ENCODE data around the gene CBLB.

CBLB gene

DNA sequence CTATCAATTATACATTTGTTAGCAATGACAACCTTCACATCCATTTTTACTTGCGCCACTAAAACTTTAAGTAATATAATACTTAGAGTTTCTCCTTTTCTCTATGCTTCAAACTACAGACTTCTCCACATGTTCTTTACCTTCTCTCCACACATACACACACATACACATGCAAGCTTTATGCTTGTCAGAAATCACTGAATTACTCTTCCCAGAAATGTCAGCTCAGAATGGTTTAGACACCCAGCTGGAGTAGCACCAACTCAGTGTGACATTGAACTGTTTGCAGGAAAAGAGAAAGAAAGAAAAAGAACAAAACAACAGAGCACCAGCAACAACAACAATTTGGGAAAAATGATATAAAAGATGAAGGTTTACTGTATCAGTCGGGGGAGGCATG is 20.9 kb downstream of the CBLB start:
- DNase-seq (ENCODE audit: extremely low read depth in 1 of 2, low read depth in 1 of 2) = no peak

DNA sequence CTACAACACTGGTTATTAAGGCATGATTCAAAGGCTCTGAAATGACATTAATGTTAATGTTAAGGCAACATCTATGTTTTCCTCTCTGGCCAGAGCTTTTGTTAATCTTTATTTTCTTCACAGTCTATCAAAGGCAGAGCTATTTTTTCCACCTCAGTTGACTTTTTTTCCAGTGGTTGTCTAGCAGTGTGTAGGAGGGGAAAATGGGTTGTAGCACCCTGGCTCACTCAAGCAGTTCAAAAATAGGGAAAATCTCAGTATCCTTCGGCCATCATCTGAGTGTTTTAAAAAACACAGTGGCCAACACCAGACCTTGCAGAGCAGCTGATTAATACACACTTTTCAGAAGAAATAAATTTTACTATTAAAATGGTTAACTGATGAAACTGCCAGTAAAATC is 21.4 kb downstream of the CBLB start:
- DNase-seq (ENCODE audit: extremely low read depth in 1 of 2, low read depth in 1 of 2) = no peak

DNA sequence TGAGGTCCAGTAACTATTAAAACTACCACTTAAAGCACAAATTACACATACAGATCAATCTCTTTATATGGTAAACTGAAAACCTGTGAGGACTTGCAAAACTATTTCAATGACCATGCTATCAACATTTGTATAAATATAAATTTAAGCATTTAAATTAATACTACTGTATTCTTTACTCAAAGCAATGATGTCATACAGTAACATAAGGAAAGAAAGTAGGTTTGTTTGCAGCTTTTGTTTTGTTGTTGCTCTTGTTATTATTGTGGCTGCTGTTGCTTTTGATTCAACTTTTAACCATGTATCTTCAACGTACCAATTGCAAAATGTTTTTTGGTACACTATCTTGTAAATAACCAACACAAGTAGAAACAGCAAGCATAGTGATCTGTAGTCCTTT is 22.0 kb downstream of the CBLB start:
- no peak for DNase-seq (ENCODE audit: extremely low read depth in 1 of 2, low read depth in 1 of 2)

DNA sequence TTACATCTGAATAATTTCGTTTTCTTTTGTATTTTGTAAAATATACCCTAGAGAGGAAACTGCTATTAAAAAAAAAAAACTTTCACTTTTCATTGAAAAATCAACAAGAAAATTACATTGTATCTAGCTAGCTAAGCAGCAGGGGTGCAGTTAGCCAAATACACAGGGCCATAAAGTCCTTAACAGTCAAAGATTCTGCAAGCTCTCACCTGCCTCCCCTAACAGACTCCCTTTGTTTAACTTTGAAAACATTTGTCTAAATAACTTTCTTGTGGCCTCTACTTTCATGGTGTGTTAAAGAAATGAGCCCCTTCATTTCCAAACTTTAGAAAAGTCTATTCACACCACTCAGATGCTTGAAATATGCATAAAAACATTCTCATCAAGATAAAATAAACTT is 23.3 kb downstream of the CBLB start:
- no peak for DNase-seq (ENCODE audit: extremely low read depth in 1 of 2, low read depth in 1 of 2)

DNA sequence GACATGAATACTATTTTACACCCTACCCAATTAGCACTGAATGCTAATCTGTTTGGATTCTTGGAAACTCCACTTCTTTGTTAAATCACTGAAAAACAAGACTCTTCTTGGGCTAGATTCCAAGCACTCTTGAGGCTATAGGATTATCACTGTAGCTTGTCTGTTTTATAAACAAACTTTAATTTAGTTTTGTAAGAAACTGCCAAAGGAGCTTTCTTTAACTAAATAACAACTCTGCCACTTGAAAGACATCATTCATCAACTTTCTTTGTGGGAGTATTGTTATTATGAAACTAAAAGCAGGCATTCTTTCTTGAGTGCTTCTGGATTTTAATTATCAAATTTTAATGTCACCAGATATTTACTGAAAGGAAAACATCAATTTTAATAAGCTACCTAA is 24.1 kb downstream of the CBLB start:
- no peak for DNase-seq (ENCODE audit: extremely low read depth in 1 of 2, low read depth in 1 of 2)

DNA sequence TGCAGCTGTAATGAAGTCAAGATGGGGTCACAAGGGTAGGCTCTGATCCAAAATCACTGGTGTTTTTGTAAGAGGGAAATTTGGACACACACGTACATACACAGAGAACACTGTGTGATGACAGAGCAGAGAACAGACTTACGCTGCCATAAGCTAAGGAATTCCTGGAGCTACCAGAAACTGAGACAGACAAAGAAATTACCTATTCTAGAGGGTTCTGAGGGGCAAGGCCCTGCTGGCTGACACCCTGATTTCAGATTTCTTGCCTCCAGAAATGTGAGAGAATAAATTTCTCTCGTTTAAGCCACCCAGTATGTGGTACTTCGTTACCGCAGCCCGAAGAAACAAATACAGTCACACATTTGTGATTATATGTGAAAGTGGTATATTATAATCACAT is 24.8 kb downstream of the CBLB start:
- no peak for DNase-seq (ENCODE audit: extremely low read depth in 1 of 2, low read depth in 1 of 2)

DNA sequence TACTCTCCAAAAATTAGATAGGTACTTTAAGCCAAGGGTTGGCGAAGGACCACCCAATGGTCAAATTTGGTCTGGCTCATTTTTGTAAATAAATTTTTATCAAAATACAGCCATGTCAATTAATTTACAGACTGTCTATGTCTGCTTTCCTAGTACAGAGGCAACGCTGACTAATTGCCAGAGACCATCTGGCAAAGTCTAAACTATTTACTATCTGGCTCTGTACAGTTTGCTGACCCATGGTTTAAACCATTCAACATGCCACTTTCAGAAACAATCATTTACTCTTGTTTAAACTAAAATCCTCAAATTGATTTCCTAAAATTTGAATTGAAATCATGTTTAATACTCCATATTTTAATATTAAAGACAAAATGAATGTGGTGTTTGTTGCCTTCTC is 25.9 kb downstream of the CBLB start:
- no peak for DNase-seq (ENCODE audit: extremely low read depth in 1 of 2, low read depth in 1 of 2)

DNA sequence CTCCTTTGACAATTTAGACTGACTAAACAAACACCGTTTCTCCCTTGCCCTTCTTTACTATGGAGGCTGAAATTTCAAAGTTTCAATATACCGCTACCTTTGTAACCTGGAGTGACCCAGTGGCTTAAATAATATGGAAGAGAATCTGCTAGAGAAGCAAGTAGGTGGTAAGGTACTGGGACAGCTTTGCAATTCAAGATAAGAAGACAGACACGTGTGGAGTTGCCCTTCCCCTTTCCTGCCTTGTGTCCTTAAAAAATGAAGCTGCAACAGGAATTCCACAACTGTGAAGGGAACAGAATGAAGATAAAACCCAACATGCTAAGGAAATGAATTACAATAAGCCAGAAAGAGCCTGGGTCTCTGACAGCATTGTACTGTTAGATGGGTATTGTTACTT is 26.4 kb downstream of the CBLB start:
- no peak for DNase-seq (ENCODE audit: extremely low read depth in 1 of 2, low read depth in 1 of 2)

DNA sequence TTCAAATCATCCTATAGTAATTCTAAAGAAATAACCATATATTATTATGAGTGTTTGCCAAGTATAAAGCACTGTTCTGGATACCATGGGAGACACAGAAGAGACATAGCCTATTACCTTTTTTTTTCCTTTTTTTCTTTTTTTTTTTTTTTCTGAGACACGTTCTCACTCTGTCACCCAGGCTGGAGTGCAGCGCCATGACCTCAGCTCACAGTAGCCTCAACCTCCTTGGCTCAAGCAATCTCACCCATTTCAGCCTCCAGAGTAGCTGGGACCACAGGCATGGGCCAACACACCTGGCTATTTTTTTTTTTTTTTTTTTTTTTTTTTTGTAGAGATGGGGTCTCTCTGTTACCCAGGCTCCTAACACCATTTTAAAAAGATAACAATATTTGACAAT is 30.9 kb downstream of the CBLB start:
- no peak for DNase-seq (ENCODE audit: extremely low read depth in 1 of 2, low read depth in 1 of 2)

DNA sequence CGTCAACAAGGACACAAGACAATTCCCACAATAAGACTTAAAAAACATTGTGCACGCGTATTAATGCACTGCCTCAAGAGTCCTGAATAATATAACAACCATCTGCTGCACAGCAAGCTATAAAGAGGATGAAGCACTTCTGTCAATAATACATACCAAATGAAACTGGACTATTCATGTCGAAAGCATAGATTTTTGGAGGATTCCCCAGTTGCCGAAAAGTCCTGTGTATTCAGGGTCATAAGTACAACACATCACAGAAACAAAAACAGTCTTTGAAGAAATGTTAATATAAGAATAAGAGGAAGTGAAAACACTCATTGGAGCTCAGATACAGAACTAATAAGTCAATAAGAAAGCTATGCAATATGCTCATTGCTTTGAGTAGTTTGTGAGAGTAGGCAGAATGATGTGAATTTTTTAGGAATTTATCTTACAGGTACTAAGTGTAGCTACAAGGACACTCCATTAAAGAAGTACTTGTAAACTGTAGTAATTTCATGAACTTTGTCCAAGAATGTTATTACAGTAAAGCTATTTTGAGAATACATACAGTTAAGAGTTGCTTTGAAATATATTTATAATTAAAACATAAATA is 31.6 kb downstream of the CBLB start:
- no peak for DNase-seq (ENCODE audit: extremely low read depth in 1 of 2, low read depth in 1 of 2)

DNA sequence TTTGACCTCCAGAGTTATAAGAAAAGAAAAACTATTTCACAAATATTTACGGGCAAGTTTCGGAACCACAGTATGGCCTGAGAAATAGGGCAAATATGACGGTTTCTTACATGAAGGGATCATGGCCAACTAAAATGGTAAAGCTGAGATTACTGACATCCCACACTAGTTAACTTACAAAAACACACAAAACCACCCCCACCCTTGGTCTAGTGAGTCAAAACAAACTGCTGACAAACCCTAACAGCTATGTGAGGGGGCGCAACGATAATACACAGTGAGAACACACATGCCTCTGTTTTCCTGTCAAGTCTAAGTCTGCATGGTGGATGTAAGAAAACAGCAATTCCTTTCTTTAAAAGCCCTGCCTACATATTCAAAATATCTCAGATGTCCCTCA is 32.3 kb downstream of the CBLB start:
- no peak for DNase-seq (ENCODE audit: extremely low read depth in 1 of 2, low read depth in 1 of 2)

DNA sequence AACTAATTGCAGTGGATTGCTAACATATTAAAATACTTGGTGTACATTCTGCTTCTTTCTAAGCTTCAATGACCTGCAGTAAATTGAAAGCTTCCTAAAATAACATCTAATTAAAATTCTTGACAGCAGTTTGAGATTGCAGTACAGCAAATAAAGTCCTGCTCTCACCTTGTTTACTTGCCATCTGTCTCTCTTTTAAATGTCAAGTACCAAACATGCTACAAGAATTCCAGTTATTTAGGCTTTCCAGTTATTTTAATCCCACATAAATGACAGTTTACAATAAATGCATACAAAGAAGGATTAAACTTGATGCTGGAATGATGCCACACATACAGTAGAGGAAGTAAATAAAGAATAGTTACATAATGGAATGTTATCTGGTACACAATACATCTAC is 33.2 kb downstream of the CBLB start:
- DNase-seq (ENCODE audit: extremely low read depth in 1 of 2, low read depth in 1 of 2) = no peak

DNA sequence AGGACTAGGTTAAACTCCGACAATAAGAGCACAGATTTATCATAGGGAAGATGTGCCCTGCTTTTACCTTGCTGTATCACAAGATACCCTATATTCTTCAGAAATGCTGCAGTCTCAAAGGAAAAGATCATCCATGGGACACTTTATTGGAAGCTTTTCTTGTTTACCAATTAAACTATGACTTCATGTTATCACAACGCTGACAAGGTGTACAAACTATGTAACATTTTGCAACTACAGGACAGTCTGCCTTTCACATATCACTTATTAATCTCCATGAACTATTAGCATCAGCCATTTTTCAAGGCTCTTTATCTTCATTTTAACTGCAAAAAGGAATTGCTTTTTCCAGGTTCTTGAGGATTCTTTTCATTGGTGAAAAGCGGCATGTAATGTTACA is 34.0 kb downstream of the CBLB start:
- no peak for DNase-seq (ENCODE audit: extremely low read depth in 1 of 2, low read depth in 1 of 2)

DNA sequence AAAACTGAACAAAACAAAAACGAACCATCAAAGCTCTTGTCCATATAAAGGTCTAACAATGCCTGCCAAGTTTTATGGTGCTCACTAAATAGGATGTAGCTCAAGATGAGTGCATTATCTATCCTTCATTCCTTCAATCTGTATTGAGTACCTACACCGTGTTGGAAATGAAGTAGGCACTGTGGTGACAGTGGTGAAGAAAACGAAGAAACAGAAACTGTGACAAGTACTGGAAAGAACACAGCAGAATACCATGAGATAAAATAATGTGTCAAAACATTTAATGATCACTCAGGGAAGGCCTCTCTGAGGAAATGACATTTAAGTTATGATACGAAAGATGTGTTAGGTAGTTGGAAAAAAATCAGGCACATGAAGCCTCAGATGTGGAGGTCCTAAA is 36.2 kb downstream of the CBLB start:
- no peak for DNase-seq (ENCODE audit: extremely low read depth in 1 of 2, low read depth in 1 of 2)

DNA sequence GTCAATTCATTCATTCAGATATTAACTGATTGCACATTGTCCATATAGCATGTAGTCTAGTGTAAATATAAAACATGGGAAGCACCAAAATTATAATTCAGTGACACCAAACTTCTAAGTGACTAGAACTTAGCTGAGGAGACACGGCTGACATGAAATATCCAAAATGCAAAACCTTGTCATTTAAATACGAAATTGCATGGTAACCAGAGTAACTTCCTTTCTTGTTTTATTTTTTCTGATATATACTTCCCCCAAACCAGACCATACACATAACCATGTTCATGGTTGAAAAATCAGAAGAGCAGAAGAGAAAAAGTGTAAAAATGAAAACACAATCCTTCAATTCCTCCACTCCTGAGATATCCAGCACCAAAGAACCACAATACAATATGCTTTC is 38.0 kb downstream of the CBLB start:
- DNase-seq (ENCODE audit: extremely low read depth in 1 of 2, low read depth in 1 of 2) = no peak

DNA sequence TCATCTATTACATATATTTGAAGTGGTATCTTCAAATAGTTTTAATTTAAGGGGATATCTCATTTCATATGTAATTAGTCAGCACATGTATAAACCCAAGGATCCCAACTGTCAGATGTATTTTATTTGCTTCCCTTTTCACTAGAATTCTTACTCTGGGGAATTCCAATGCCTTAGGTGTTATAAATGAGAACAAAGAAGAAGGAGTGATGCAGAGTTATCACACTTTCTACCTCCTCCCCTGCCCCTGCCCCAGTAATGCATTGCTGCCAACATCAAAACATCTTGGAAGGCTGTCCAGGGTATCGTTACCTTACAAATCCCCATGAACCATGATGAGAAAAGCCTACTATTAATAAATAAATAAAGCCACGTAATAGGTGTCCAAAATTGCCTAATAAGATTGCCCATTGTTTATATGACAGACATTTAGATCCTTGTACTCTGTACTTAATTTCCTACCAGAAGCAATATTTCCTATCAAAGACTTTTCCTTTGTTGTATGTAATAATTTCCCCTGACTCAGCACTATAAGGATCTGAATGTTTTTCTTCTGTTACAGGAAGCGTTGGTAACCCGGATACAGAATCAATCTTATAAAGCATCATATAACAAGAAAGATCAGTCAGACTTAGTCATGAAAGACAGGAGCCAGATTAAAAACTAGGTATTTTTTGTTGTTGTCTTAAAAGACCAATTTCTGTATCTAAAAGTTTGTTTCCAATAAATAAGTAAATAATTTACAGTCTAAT is 38.8 kb downstream of the CBLB start:
- DNase-seq (ENCODE audit: extremely low read depth in 1 of 2, low read depth in 1 of 2) = no peak

DNA sequence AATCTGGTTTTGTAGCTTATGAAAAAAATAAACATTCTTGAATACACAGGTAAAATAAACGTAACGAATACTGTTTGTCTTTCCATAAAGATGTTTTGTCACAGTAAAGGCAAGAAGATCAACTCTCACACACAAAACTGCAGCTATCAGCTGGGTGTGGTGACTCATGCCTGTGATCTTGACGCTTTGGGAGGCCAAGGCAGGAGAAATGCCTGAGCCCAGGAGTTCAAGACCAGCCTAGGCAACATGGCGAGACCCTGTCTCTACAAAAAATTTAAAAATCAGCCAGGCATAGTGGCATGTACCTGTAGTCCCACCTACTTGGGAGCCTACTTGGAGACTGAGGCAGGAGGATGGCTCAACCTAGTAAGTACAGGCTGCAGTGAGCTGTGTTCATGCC is 39.6 kb downstream of the CBLB start:
- no peak for DNase-seq (ENCODE audit: extremely low read depth in 1 of 2, low read depth in 1 of 2)

DNA sequence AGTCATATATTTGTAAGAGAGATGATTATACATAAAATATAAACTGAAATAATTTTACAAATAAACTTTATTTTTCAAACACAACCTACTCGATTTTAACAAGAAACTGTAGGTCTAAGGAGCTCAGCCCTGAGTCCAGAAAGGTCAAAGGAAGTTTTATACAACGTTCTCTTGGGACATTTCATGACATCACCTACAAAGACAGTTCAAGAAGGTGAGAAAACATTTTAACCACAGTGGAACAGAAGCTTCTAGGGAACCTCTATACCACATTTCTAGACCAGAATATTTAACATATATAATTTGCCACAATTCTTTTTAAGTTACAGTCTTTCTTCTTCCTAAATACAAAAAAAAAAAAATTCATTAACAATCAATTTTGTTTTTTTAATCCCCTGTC is 40.1 kb downstream of the CBLB start:
- DNase-seq (ENCODE audit: extremely low read depth in 1 of 2, low read depth in 1 of 2) = no peak

DNA sequence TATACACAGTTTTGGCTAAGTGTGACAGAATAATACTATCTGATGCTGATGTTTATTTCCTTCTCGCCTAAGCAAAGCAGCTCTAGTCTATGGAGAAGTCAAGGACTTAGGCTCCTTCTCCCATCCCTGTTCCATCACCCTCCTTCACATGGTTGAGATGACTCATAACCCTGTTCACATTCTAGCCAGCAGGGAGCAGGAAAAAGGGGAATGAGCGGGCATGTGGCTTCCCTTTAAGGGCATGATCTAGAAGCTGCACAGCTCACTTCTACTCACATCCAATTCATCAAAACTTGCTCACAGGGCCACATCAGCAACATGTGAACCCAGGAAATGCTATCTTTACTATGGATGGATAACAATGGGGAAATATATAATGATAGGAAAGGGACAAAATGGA is 40.9 kb downstream of the CBLB start:
- no peak for DNase-seq (ENCODE audit: extremely low read depth in 1 of 2, low read depth in 1 of 2)

DNA sequence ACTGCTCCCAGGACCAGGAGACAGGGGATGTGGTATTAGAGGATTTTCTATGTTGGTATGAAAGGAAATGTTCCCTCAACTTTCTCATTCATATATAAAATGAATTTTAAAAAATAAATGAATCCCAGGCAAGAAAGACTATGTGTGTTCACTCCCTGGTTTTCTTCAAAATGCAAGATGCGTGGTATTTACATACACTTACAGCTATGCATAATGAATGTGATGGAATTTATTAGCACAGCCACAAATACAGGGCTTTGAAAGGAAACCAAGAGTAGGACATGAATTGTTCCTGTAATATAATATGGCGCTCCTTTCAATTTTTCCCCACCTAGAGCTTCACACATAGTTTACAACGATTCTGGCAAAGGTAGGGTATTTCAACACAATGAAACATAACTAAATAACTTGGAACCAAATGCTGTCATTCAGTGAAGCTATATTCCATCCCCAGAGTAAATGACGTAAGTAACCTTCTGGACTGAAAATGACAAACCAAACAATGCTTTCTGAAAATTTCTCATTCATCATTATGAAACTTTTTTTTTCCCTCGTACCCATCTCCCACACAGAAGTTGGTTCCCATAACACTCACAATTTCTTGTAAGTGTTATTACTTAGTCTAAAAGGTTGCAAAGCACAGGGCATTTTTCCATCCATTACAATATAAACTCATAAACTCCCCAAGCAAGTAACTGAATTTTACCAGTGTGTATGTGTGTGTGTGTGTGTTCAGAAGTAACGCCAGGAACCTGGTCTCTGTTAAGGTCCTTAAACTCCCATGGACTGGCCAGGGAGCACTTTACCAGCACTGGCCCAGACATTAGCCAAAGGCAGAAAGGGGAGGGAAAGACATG is 41.8 kb downstream of the CBLB start:
- no peak for DNase-seq (ENCODE audit: extremely low read depth in 1 of 2, low read depth in 1 of 2)

DNA sequence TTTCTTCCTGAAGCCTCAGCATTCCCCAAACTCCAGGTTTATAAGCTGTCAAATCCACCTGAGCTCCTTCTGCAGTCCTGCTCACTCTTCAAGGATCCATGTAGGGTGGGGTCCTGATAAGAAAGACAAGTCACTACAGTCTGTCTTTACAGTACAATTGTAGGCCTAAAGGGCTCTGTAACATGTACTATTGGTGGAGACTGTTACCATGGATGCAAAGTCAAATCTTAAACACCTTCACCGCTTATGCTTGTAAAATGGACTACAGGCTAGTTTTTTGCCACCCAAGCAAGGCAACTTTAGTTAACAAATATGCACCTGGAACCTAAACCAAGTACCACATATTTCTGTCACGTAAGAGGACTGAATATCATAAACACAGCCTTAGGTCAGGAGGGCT is 44.7 kb downstream of the CBLB start:
- no peak for DNase-seq (ENCODE audit: extremely low read depth in 1 of 2, low read depth in 1 of 2)

Data from activated CD8-positive, alpha-beta memory T cell treated with anti-CD3 and anti-CD28 coated beads for 1 hour (primary cell).